ENCODE results near the gene KBTBD6. TPM values are rescaled to one million over a fixed set of nuclear protein-coding genes. Genes with fewer than 3 reads are reported as not detected.

The KBTBD6 gene
- total RNA-seq, 1 experiment from 2014 or later = 11.8 TPM

DNA sequence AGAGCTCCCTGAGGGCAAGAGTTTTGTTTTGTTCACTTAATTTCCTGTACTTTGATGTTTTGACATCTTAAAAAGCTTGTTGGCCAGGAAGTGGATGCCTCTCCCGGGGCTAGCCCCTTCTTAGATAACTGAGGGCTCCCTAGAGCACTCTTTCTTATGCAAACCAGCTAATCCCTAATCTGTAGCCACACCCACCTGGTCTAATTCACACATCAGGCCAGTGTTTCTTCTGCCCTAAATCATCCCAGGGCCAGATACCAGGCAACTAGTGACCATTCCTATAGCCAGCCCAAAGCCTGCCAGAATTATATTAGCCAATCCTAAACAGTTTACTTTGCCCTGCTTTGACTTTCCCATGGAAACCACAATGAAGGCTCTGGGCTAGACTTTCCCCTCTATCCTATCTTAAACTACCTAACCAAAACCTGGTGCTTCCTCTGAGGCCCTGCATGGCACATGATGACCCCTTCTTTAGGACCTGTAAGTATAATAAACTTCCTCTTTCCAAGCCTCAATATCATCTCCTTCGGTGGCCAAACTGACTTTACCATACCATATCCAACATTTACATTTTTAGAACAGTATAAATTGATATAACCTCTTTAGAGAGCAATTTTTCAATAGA is 46.5 kb downstream of the KBTBD6 start:
- Histone ChIP-seq H3K36me3 (peaks cover 17% of the 10 kb centered on the region), H3K4me3 (no peak overlapping the region), H3K27me3 (no peaks in the 10 kb centered on the region), H3K9me3 (no peaks in the 10 kb centered on the region)
- no peak for DNase-seq

DNA sequence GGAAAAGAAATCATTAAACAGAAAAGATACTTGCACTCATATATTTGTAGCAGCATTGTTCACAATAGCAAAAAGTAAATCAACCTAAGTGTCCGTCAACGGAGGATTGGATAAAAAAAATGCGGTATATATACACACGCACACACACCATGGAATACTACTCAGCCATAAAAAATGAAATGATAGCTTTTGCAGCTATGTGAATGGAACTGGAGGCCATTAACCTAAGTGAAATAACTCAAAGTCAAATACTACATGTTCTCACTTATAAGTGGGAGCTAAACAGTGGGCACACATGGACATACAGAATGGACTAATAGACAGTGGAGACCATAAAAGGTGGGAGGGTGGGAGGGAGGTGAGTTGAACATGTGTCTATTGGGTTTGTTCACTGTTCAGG is 52.9 kb downstream of the KBTBD6 start:
- no peaks in the 10 kb centered on the region for H3K27me3 ChIP-seq
- no peaks in the 10 kb centered on the region for H3K9me3 ChIP-seq
- H3K4me3 ChIP-seq = no peak overlapping the region
- no peak for DNase-seq
- peaks cover 56% of the 10 kb centered on the region for H3K36me3 ChIP-seq

Other genes with a start within 250 kb of the KBTBD6 start
- gene ELF1, start 113.5 kb downstream of the KBTBD6 start, total RNA-seq (2014; rRNA removed; shearing (Covaris generic); ENCODE audit: low replicate concordance) = 6.7 and 11.3 TPM in 2 replicates
- gene WBP4, start 71.3 kb downstream of the KBTBD6 start, total RNA-seq (2014; rRNA removed; shearing (Covaris generic); ENCODE audit: low replicate concordance) = 10.5 and 15.7 TPM in 2 replicates
- 0.72 and 2.6 TPM in 2 replicates for gene KBTBD7, start 61.8 kb upstream of the KBTBD6 start, total RNA-seq (2014; rRNA removed; shearing (Covaris generic); ENCODE audit: low replicate concordance)
- 13.4 and 14.0 TPM in 2 replicates for gene MTRF1, start 130.8 kb upstream of the KBTBD6 start, total RNA-seq (2014; rRNA removed; shearing (Covaris generic); ENCODE audit: low replicate concordance)
- gene NAA16, start 178.5 kb upstream of the KBTBD6 start, total RNA-seq (2014; rRNA removed; shearing (Covaris generic); ENCODE audit: low replicate concordance) = 6.9 and 7.1 TPM in 2 replicates